ENCODE measurements around the gene TBC1D10A. TPM values are rescaled to one million over a fixed set of nuclear protein-coding genes. Genes with fewer than 3 reads are reported as not detected.

Gene TBC1D10A
- total RNA-seq, 1 donor from 2014 or later, result 10.6 TPM

- Mint-ChIP-seq H3K27ac (no peak overlapping the region), H3K36me3 (ENCODE audit: insufficient read depth) (peaks cover 5% of the 10 kb centered on the region), H3K27me3 (no peaks in the 10 kb centered on the region), H3K9me3 (ENCODE audit: low read depth) (no peaks in the 10 kb centered on the region), H3K4me3 (ENCODE audit: low read depth) (no peak overlapping the region), H3K4me1 (ENCODE audit: low read depth) (peaks cover 4% of the 10 kb centered on the region)
- no peak for TF ChIP-seq CTCF (IDR thresholded peaks at IDR 0.05; ENCODE audit: unreplicated experiment)
- DNase-seq (ENCODE audit: low spot score, unreplicated experiment), result no peak
Observed at GRCh38 chr22:30362651-30363281, 36.0 kb upstream of the TBC1D10A start.

- no peak overlapping the region for H3K27ac Mint-ChIP-seq
- H3K36me3 Mint-ChIP-seq (ENCODE audit: insufficient read depth), result peaks cover 5% of the 10 kb centered on the region
- H3K9me3 Mint-ChIP-seq (ENCODE audit: low read depth), result no peaks in the 10 kb centered on the region
- H3K4me1 Mint-ChIP-seq (ENCODE audit: low read depth), result peaks cover 6% of the 10 kb centered on the region
- DNase-seq (ENCODE audit: low spot score, unreplicated experiment), result no peak
- no peak overlapping the region for H3K4me3 Mint-ChIP-seq (ENCODE audit: low read depth)
- no peak for TF ChIP-seq CTCF (IDR thresholded peaks at IDR 0.05; ENCODE audit: unreplicated experiment)
- no peaks in the 10 kb centered on the region for H3K27me3 Mint-ChIP-seq
Observed at GRCh38 chr22:30361916-30362650, 35.3 kb upstream of the TBC1D10A start.

- DNase-seq (ENCODE audit: low spot score, unreplicated experiment), result no peak
- Mint-ChIP-seq H3K4me1 (ENCODE audit: low read depth) (peaks cover 23% of the 10 kb centered on the region), H3K9me3 (ENCODE audit: low read depth) (no peaks in the 10 kb centered on the region), H3K36me3 (ENCODE audit: insufficient read depth) (peaks cover 4% of the 10 kb centered on the region), H3K27ac (no peak overlapping the region), H3K4me3 (ENCODE audit: low read depth) (no peak overlapping the region), H3K27me3 (no peaks in the 10 kb centered on the region)
- TF ChIP-seq CTCF (IDR thresholded peaks at IDR 0.05; ENCODE audit: unreplicated experiment), result no peak
Observed at GRCh38 chr22:30358541-30358940, 31.8 kb upstream of the TBC1D10A start.

GRCh38 chr22:30357650-30358215 lies 31.0 kb upstream of the TBC1D10A start:
- no peak for DNase-seq (ENCODE audit: low spot score, unreplicated experiment)
- H3K4me3 Mint-ChIP-seq (ENCODE audit: low read depth), result peak overlapping the region; percentile 97
- H3K4me1 Mint-ChIP-seq (ENCODE audit: low read depth), result peaks cover 23% of the 10 kb centered on the region
- no peaks in the 10 kb centered on the region for H3K27me3 Mint-ChIP-seq
- H3K27ac Mint-ChIP-seq, result peak overlapping the region; percentile 95
- H3K36me3 Mint-ChIP-seq (ENCODE audit: insufficient read depth), result peaks cover 4% of the 10 kb centered on the region
- no peaks in the 10 kb centered on the region for H3K9me3 Mint-ChIP-seq (ENCODE audit: low read depth)
- TF ChIP-seq CTCF (IDR thresholded peaks at IDR 0.05; ENCODE audit: unreplicated experiment), result no peak

GRCh38 chr22:30357236-30357570 lies 30.5 kb upstream of the TBC1D10A start:
- Mint-ChIP-seq H3K36me3 (ENCODE audit: insufficient read depth) (peaks cover 4% of the 10 kb centered on the region), H3K27ac (peak overlapping the region; percentile 95), H3K4me1 (ENCODE audit: low read depth) (peaks cover 23% of the 10 kb centered on the region), H3K4me3 (ENCODE audit: low read depth) (peak overlapping the region; percentile 97), H3K27me3 (no peaks in the 10 kb centered on the region), H3K9me3 (ENCODE audit: low read depth) (no peaks in the 10 kb centered on the region)
- TF ChIP-seq CTCF (IDR thresholded peaks at IDR 0.05; ENCODE audit: unreplicated experiment), result no peak
- no peak for DNase-seq (ENCODE audit: low spot score, unreplicated experiment)
